Naive thymus-derived CD4-positive, alpha-beta T cell (primary cell): ENCODE data around the gene DIPK1A. TPM values are rescaled to one million over a fixed set of nuclear protein-coding genes. Genes with fewer than 3 reads are reported as not detected.

Source experiments
- ATAC-seq: fragments of 150-1000 bp; cut with Tn5 transposase; 2 replicates; pipeline ENCODE4 v1.10.0; 2021; ENCODE audit warnings: mild to moderate bottlenecking, moderate library complexity
- CTCF ChIA-PET: fragments of 350-600 bp; sonication (Branson Sonifier 250); formaldehyde crosslinking; loops from one replicate; lab custom pipeline; 2021; ENCODE audit warnings: antibody characterized with exemption; lab: Charles Lee
- POLR2A ChIA-PET: fragments of 350-600 bp; sonication (Branson Sonifier 250); formaldehyde crosslinking; loops from one replicate; lab custom pipeline; 2021; ENCODE audit warnings: antibody characterized with exemption, inconsistent platforms; lab: Charles Lee
- DNase-seq, 9 donors: peaks; one replicate each; pipeline versions ENCODE4 v3.0.0 to v3.0.0-alpha.2; 2020 to 2022; ENCODE audit warnings: mixed read lengths in 1 of 9
- H3K27ac ChIP-seq: one replicate; pipeline ENCODE4 v1.7.0; 2013; ENCODE audit warnings: mild to moderate bottlenecking, low read depth, low read length, moderate library complexity
- H3K27me3 ChIP-seq, 2 donors: one replicate each; pipeline ENCODE4 v1.7.0; 2013; ENCODE audit warnings: low read length in 2 of 2, mild to moderate bottlenecking in 2 of 2, moderate library complexity in 2 of 2; ENCODE audit not compliant: control insufficient read depth in 2 of 2, insufficient read depth in 2 of 2
- H3K36me3 ChIP-seq, 3 experiments: 1 replicate in 2 of 3; 2 replicates in 1 of 3; pipeline ENCODE4 v1.7.0; 2013; ENCODE audit warnings: low read length in 3 of 3, mild to moderate bottlenecking in 3 of 3, moderate library complexity in 1 of 3; ENCODE audit not compliant: insufficient read depth in 3 of 3, control insufficient read depth in 2 of 3
- H3K4me1 ChIP-seq, 2 donors: one replicate each; pipeline ENCODE4 v1.7.0; 2013; ENCODE audit warnings: low read length in 2 of 2, mild to moderate bottlenecking in 2 of 2, moderate library complexity in 1 of 2; ENCODE audit not compliant: control insufficient read depth in 2 of 2, insufficient read depth in 2 of 2
- H3K4me3 ChIP-seq: 2 replicates; pipeline ENCODE4 v1.7.0; 2013; ENCODE audit warnings: mild to moderate bottlenecking, low read length
- H3K9me3 ChIP-seq, 3 experiments: 1 replicate in 2 of 3; 2 replicates in 1 of 3; pipeline ENCODE4 v1.7.0; 2013; ENCODE audit warnings: low read length in 3 of 3; ENCODE audit not compliant: control insufficient read depth in 2 of 3
- H3K27ac Mint-ChIP-seq, 9 donors: one replicate each; pipeline ENCODE4 v1.8.0; 2020 to 2022; ENCODE audit warnings: mixed read lengths in 9 of 9, mild to moderate bottlenecking in 8 of 9, moderate library complexity in 5 of 9, inconsistent platforms in 2 of 9
- H3K27me3 Mint-ChIP-seq, 5 donors: one replicate each; pipeline ENCODE4 v1.8.0; 2021 to 2022; ENCODE audit warnings: mixed read lengths in 5 of 5, mild to moderate bottlenecking in 1 of 5
- H3K36me3 Mint-ChIP-seq, 5 donors: one replicate each; pipeline ENCODE4 v1.8.0; 2020 to 2022; ENCODE audit warnings: mixed read lengths in 5 of 5, mild to moderate bottlenecking in 3 of 5, inconsistent platforms in 1 of 5
- H3K4me1 Mint-ChIP-seq, 7 donors: one replicate each; pipeline ENCODE4 v1.8.0; 2020 to 2022; ENCODE audit warnings: mixed read lengths in 7 of 7, mild to moderate bottlenecking in 3 of 7, inconsistent platforms in 1 of 7
- H3K4me3 Mint-ChIP-seq, 10 donors: one replicate each; pipeline ENCODE4 v1.8.0; 2020 to 2022; ENCODE audit warnings: mild to moderate bottlenecking in 10 of 10, mixed read lengths in 10 of 10, moderate library complexity in 6 of 10, inconsistent platforms in 2 of 10
- H3K9me3 Mint-ChIP-seq, 11 donors: one replicate each; pipeline ENCODE4 v1.8.0; 2020 to 2022; ENCODE audit warnings: mixed read lengths in 11 of 11, mild to moderate bottlenecking in 4 of 11, inconsistent platforms in 1 of 11, moderate library complexity in 1 of 11
- intact Hi-C, 2 donors: fragments of 100-400 bp; cut with micrococcal nuclease; formaldehyde crosslinking; loops; one replicate each; pipeline ENCODE4 v1.15.1; 2023
- polyA plus RNA-seq, 2 donors: library from polyadenylated mRNA; unstranded; fragments of 300-500 nt; fragmentation: Illumina TruSeq; gene quantifications; one replicate each; pipeline ENCODE4 v1.2.3, GENCODE V29; 2021
- total RNA-seq, 6 experiments: library from RNA in 5 of 6; stranded (reverse) in 5 of 6; gene quantifications; 1 replicate in 5 of 6; 2 replicates in 1 of 6; pipeline ENCODE4 v1.2.3 and lab custom pipeline; 2021 to 2026

Gene DIPK1A
- total and polyA plus RNA-seq, 7 experiments from 2014 or later = 9.9 to 21.9 (median 15.2) TPM

DNA sequence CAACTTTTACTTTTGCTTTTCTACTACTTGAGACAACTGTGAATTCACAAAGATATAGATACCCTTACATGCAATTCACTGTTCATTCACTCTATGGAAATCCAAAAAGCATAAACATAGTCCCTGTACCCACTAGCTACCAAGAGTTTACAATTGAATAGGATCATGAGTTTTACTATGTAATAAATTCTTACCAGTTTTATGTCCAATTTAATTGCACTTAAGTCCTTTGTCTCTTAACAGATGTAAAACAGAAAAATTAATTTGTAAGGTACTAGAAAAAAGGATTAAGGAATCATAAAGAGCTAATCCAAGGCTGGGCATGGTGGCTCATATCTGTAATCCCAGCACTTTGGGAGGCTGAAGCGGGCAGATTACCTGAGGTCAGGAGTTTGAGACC lies 24.4 kb downstream of the DIPK1A start:
- intact Hi-C loops = loop anchor here in 1 of 2 donors (2.0 kb wide), 1 partner anchor 14 kb away; no protein-coding TSS in a partner anchor
- CTCF ChIA-PET = interaction anchor here (0.7 to 1.4 kb wide), 3 partner anchors 14 to 56 kb away, joined by 3 read pairs; no protein-coding TSS in a partner anchor
- peaks cover 0 to 15% (median 10%) of the 10 kb centered on the region in 5 donors for H3K36me3 Mint-ChIP-seq

DNA sequence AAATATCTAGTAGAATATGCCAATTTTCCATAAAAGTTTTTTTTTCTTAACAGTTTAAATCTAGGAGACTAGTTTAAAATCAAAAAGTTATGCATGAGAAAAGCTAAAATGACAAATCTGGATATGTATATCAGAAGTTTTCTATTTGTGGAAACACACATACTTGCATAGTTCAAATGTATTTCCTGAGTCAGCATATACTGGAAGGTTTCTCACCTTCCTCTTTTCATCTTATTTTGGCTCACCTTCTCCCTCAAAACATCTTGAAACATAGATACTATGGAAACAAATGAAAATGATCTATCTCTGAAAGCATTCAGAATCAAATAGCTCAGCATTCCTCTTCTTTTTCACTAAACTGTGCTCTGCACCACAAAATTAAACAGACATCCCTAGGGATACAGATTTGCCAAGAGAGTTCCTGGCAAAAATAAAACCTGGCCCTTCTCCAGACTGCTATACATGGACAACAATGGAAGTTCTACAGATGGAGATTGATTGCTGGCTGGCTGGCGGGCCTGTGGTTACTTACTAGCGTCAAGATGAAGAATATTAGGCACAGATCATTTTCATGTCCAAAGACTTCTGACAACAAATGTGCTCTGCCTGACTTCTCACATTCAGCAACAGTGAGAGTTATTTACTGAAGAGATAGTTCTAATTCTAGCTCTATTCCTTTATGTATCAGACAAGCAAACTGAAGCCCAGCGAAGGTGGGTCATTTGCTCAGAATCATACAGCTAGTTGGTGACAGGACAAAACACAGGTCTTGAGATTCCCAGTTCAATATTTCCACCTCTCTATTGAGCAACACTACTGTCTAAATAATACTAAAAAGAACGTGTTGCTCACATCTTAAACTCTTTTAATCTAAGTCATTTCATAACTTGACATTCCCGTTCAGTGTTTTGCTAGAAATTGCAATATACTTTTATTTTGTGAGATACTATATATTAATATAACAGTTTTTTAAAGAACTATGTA lies 26.6 kb downstream of the DIPK1A start:
- no peaks in the 10 kb centered on the region for H3K27me3 ChIP-seq
- Mint-ChIP-seq H3K9me3 (no peaks in the 10 kb centered on the region), H3K27ac (peak overlapping the region in 1 of 9 donors; percentile 3), H3K36me3 (peaks cover 0 to 30% (median 10%) of the 10 kb centered on the region in 5 donors), H3K27me3 (no peaks in the 10 kb centered on the region), H3K4me3 (peak overlapping the region in 1 of 10 donors; percentile 24), H3K4me1 (peaks cover 20 to 78% (median 69%) of the 10 kb centered on the region in 7 donors)
- H3K36me3 ChIP-seq = no peaks in the 10 kb centered on the region
- no peaks in the 10 kb centered on the region for H3K9me3 ChIP-seq
- ATAC-seq (no peak), DNase-seq (no peak)
- intact Hi-C loops = no loop called here
- H3K27ac ChIP-seq = no peak overlapping the region
- H3K4me3 ChIP-seq = no peak overlapping the region
- peaks cover 4 to 18% of the 10 kb centered on the region in 2 donors for H3K4me1 ChIP-seq
- ChIA-PET CTCF (interaction anchor here (1.0 kb wide), 1 partner anchor 8 kb away, joined by 4 read pairs; no protein-coding TSS in a partner anchor), POLR2A (no interaction called here)

More for the DNA sequence above, 24.4 kb downstream of the DIPK1A start:
- Histone ChIP-seq H3K9me3 (no peaks in the 10 kb centered on the region), H3K27me3 (no peaks in the 10 kb centered on the region), H3K36me3 (no peaks in the 10 kb centered on the region), H3K4me3 (no peak overlapping the region), H3K27ac (no peak overlapping the region), H3K4me1 (peaks cover 4 to 10% of the 10 kb centered on the region in 2 donors)
- ATAC-seq = no peak
- Mint-ChIP-seq H3K4me1 (peaks cover 13 to 77% (median 64%) of the 10 kb centered on the region in 7 donors), H3K27me3 (no peaks in the 10 kb centered on the region), H3K4me3 (peak overlapping the region in 3 of 10 donors; percentile 15 to 36 (median 15)), H3K9me3 (no peaks in the 10 kb centered on the region), H3K27ac (peak overlapping the region in 3 of 9 donors; percentile 27 to 55 (median 43))
- POLR2A ChIA-PET = no interaction called here
- no peak for DNase-seq

DNA sequence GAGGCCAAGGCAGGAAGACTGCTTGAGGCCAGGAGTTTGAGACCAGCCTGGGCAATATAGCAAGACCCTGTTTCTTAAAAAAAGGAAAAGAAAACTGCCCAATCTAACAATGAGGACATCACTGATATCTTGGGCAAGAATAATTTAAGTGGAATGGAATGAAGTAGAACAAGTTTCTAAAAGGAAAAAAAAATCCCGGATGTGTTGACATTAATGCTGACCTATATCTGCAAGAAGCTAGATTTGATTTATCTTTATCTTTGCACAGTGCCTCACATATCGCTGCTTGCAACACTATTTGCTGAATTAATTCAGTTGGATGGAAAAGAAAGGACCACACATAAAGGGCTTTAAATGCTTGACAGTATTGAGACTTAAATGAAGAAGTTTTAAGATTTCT lies 27.8 kb downstream of the DIPK1A start:
- Mint-ChIP-seq H3K4me3 (peak overlapping the region in 1 of 10 donors; percentile 19), H3K9me3 (no peaks in the 10 kb centered on the region), H3K4me1 (peaks cover 20 to 85% (median 74%) of the 10 kb centered on the region in 7 donors), H3K36me3 (peaks cover 5 to 39% (median 15%) of the 10 kb centered on the region in 5 donors), H3K27ac (no peak overlapping the region), H3K27me3 (no peaks in the 10 kb centered on the region)
- POLR2A ChIA-PET = no interaction called here
- DNase-seq = no peak
- no peak for ATAC-seq
- intact Hi-C loops = no loop called here
- CTCF ChIA-PET = no interaction called here
- peaks cover 4 to 21% of the 10 kb centered on the region in 2 donors for H3K4me1 ChIP-seq
- no peaks in the 10 kb centered on the region for H3K9me3 ChIP-seq
- H3K27ac ChIP-seq = no peak overlapping the region
- H3K27me3 ChIP-seq = no peaks in the 10 kb centered on the region
- no peaks in the 10 kb centered on the region for H3K36me3 ChIP-seq
- H3K4me3 ChIP-seq = no peak overlapping the region

DNA sequence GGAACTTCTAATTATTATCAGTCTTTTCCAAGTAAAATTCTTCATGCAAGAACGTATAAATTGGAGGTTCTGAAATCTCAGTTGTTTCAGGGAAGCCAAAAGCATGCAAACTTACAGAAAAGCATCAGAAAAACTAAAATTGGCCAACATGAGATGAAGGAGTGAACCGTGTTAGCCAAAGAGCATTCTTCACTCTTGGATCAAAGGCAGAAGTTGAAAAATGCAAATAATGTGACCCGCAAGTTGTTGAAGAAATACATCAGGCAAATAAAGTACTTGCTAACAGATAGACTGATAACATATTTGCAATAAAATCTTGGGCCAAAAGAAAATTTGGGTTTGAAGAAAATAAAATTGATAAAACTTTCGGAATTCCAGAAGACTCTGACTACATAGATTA lies 29.6 kb downstream of the DIPK1A start:
- Mint-ChIP-seq H3K27ac (peak overlapping the region in 1 of 9 donors; percentile 41), H3K9me3 (no peaks in the 10 kb centered on the region), H3K27me3 (no peaks in the 10 kb centered on the region), H3K36me3 (peaks cover 5 to 43% (median 15%) of the 10 kb centered on the region in 5 donors), H3K4me3 (no peak overlapping the region), H3K4me1 (peaks cover 27 to 85% (median 76%) of the 10 kb centered on the region in 7 donors)
- DNase-seq (no peak), ATAC-seq (no peak)
- ChIA-PET POLR2A (no interaction called here), CTCF (no interaction called here)
- H3K27me3 ChIP-seq = no peaks in the 10 kb centered on the region
- no peak overlapping the region for H3K4me3 ChIP-seq
- no peak overlapping the region for H3K27ac ChIP-seq
- no peaks in the 10 kb centered on the region for H3K9me3 ChIP-seq
- H3K4me1 ChIP-seq = peaks cover 4 to 21% of the 10 kb centered on the region in 2 donors
- intact Hi-C loops = loop anchor here in 1 of 2 donors (2.0 kb wide), 2 partner anchors 13 to 15 kb away; no protein-coding TSS in a partner anchor
- no peaks in the 10 kb centered on the region for H3K36me3 ChIP-seq

DNA sequence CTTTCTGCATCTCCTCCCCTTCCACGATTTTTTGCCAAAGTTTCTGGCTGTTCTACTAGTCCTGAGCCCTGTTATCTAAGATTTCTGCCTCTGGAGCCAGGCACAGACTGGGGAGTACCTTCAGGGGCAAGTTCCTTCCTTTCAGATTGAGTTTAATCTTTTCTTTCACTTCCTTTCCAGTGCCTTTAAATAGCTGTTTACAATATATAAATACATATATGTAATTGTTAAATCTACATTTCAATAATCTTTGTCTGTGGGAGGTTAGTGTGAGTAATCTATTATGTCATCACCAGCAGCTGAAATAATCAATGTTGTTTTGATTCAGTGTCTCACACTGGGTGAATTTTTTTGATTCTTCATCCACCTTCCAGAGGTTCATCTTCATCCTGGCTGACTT lies 31.8 kb downstream of the DIPK1A start:
- H3K4me3 Mint-ChIP-seq = no peak overlapping the region
- ChIA-PET POLR2A (interaction anchor here (0.7 kb wide), 1 partner anchor 150 kb away, joined by 3 read pairs; the partner anchor contains the start of gene MTF2), CTCF (interaction anchor here (0.7 to 2.5 kb wide), 3 partner anchors 31 to 497 kb away, joined by 3 to 6 read pairs (median 6); partner anchors contain the start of gene DIPK1A)
- intact Hi-C loops = no loop called here
- peaks cover under 1 to 12% of the 10 kb centered on the region in 2 donors for H3K4me1 ChIP-seq
- no peaks in the 10 kb centered on the region for H3K9me3 Mint-ChIP-seq
- H3K4me3 ChIP-seq = no peak overlapping the region
- no peak overlapping the region for H3K27ac ChIP-seq
- no peaks in the 10 kb centered on the region for H3K36me3 ChIP-seq
- H3K36me3 Mint-ChIP-seq = peaks cover 5 to 45% (median 17%) of the 10 kb centered on the region in 5 donors
- H3K27me3 Mint-ChIP-seq = no peaks in the 10 kb centered on the region
- peak overlapping the region in 4 of 9 donors; percentile 11 to 73 (median 52) for H3K27ac Mint-ChIP-seq
- no peaks in the 10 kb centered on the region for H3K9me3 ChIP-seq
- peaks cover 22 to 71% (median 66%) of the 10 kb centered on the region in 7 donors for H3K4me1 Mint-ChIP-seq
- ATAC-seq (no peak), DNase-seq (no peak)
- H3K27me3 ChIP-seq = no peaks in the 10 kb centered on the region

DNA sequence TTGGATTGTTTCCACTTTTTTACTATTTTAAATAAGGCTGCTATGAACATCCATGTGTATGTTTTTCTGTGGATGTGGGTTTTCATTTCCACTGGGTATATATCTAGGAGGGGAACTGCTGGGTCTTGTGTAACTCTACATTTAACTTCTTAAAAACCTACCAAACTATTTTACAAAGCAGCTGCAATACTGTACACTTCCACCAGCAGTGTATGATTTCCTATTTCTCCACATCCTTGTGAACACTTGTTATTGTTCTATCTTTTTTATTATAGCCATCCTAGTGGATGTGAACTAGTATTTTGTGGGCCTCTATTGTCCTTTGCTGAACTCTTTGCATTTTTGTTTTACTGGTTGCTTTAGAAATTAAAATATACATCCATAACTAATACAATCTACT lies 33.4 kb downstream of the DIPK1A start:
- Histone ChIP-seq H3K36me3 (no peaks in the 10 kb centered on the region), H3K27ac (no peak overlapping the region), H3K4me1 (peaks cover 0 to 11% of the 10 kb centered on the region in 2 donors), H3K9me3 (no peaks in the 10 kb centered on the region), H3K27me3 (no peaks in the 10 kb centered on the region), H3K4me3 (no peak overlapping the region)
- H3K36me3 Mint-ChIP-seq = peaks cover 5 to 42% (median 19%) of the 10 kb centered on the region in 5 donors
- ATAC-seq = no peak
- ChIA-PET CTCF (interaction anchor here (2.5 kb wide), 1 partner anchor 33 kb away, joined by 6 read pairs; the partner anchor contains the start of gene DIPK1A), POLR2A (no interaction called here)
- H3K4me1 Mint-ChIP-seq = peaks cover 21 to 65% (median 59%) of the 10 kb centered on the region in 7 donors
- H3K9me3 Mint-ChIP-seq = no peaks in the 10 kb centered on the region
- H3K4me3 Mint-ChIP-seq = no peak overlapping the region
- DNase-seq = no peak
- H3K27ac Mint-ChIP-seq = no peak overlapping the region
- intact Hi-C loops = no loop called here
- H3K27me3 Mint-ChIP-seq = no peaks in the 10 kb centered on the region
